Skeletal muscle satellite cell (primary cell): ENCODE results near the gene HM13.
"Not testable (repeated sequence)": the region's sequence is repeated elsewhere in the genome, so short reads cannot be mapped to it uniquely, and the experiment has no call there.

Experiments
- H3K27me3 ChIP-seq: 2 replicates; pipeline ENCODE4 v1.7.0; 2013; ENCODE audit warnings: low read length; ENCODE audit not compliant: control insufficient read depth, insufficient read depth
- H3K36me3 ChIP-seq: 2 replicates; pipeline ENCODE4 v1.7.0; 2013; ENCODE audit warnings: mild to moderate bottlenecking, control low read depth, low read length; ENCODE audit not compliant: insufficient read depth
- H3K4me1 ChIP-seq: 2 replicates; pipeline ENCODE4 v1.7.0; 2013; ENCODE audit warnings: low read length; ENCODE audit not compliant: control insufficient read depth, insufficient read depth
- H3K4me2 ChIP-seq: 2 replicates; pipeline ENCODE4 v1.7.0; 2013; ENCODE audit warnings: mild to moderate bottlenecking, low read length
- H3K4me3 ChIP-seq: 2 replicates; pipeline ENCODE4 v1.7.0; 2013; ENCODE audit warnings: low read length
- H3K9ac ChIP-seq: 2 replicates; pipeline ENCODE4 v1.7.0; 2013; ENCODE audit warnings: mild to moderate bottlenecking, low read depth, low read length, moderate library complexity
- H3K9me3 ChIP-seq: replicated peaks from 2 replicates; pipeline ENCODE4 v1.7.0; 2013; ENCODE audit warnings: mild to moderate bottlenecking, control low read depth, low read length

The HM13 gene

GRCh38 chr20:31570735-31571617 lies 56.7 kb downstream of the HM13 start:
- no peak overlapping the region for H3K4me3 ChIP-seq
- H3K9ac ChIP-seq = peak overlapping the region; percentile 70
- H3K4me1 ChIP-seq = peaks cover 62% of the 10 kb centered on the region

GRCh38 chr20:31572042-31572700 lies 57.9 kb downstream of the HM13 start:
- peaks cover 4% of the 10 kb centered on the region for H3K36me3 ChIP-seq
- H3K9ac ChIP-seq = peak overlapping the region; percentile 72
- no peaks in the 10 kb centered on the region for H3K27me3 ChIP-seq
- peaks cover 53% of the 10 kb centered on the region for H3K4me1 ChIP-seq
- peak overlapping the region; percentile 20 for H3K4me3 ChIP-seq
- peak overlapping the region; percentile 67 for H3K4me2 ChIP-seq
- H3K9me3 ChIP-seq = no peaks in the 10 kb centered on the region

More at GRCh38 chr20:31570735-31571617, 56.7 kb downstream of the HM13 start:
- H3K36me3 ChIP-seq = peaks cover 12% of the 10 kb centered on the region
- H3K27me3 ChIP-seq = no peaks in the 10 kb centered on the region
- no peak overlapping the region for H3K4me2 ChIP-seq
- H3K9me3 ChIP-seq = no peaks in the 10 kb centered on the region

GRCh38 chr20:31572701-31573554 lies 58.7 kb downstream of the HM13 start:
- no peaks in the 10 kb centered on the region for H3K9me3 ChIP-seq
- peak overlapping the region; percentile 81 for H3K4me2 ChIP-seq
- H3K27me3 ChIP-seq = no peaks in the 10 kb centered on the region
- peak overlapping the region; percentile 64 for H3K4me3 ChIP-seq
- H3K36me3 ChIP-seq = peaks cover 4% of the 10 kb centered on the region
- peak overlapping the region; percentile 83 for H3K9ac ChIP-seq
- peaks cover 53% of the 10 kb centered on the region for H3K4me1 ChIP-seq

GRCh38 chr20:31573555-31574321 lies 59.5 kb downstream of the HM13 start:
- Histone ChIP-seq H3K36me3 (peaks cover 4% of the 10 kb centered on the region), H3K27me3 (no peaks in the 10 kb centered on the region), H3K4me1 (peaks cover 46% of the 10 kb centered on the region), H3K9ac (peak overlapping the region; percentile 83), H3K4me3 (peak overlapping the region; percentile 64), H3K9me3 (no peaks in the 10 kb centered on the region), H3K4me2 (peak overlapping the region; percentile 81)

GRCh38 chr20:31574986-31575385 lies 60.7 kb downstream of the HM13 start:
- peaks cover 33% of the 10 kb centered on the region for H3K4me1 ChIP-seq
- not testable (repeated sequence) for H3K4me2 ChIP-seq, H3K4me3 ChIP-seq, H3K9ac ChIP-seq, H3K27me3 ChIP-seq, H3K9me3 ChIP-seq, H3K36me3 ChIP-seq

GRCh38 chr20:31576751-31577150 lies 62.5 kb downstream of the HM13 start:
- Histone ChIP-seq H3K4me1 (peaks cover 23% of the 10 kb centered on the region), H3K4me3 (no peak overlapping the region), H3K27me3 (no peaks in the 10 kb centered on the region), H3K9ac (no peak overlapping the region), H3K4me2 (no peak overlapping the region), H3K9me3 (no peaks in the 10 kb centered on the region), H3K36me3 (no peaks in the 10 kb centered on the region)

- Histone ChIP-seq H3K4me2 (no peak overlapping the region), H3K36me3 (no peaks in the 10 kb centered on the region), H3K27me3 (no peaks in the 10 kb centered on the region), H3K4me1 (peaks cover 20% of the 10 kb centered on the region), H3K4me3 (no peak overlapping the region), H3K9me3 (no peaks in the 10 kb centered on the region), H3K9ac (no peak overlapping the region)
These were observed 63.0 kb downstream of the HM13 start for GRCh38 chr20:31577194-31577593.

GRCh38 chr20:31578448-31579138 lies 64.4 kb downstream of the HM13 start:
- H3K36me3 ChIP-seq = no peaks in the 10 kb centered on the region
- H3K4me3 ChIP-seq = no peak overlapping the region
- H3K27me3 ChIP-seq = no peaks in the 10 kb centered on the region
- peaks cover 11% of the 10 kb centered on the region for H3K4me1 ChIP-seq
- H3K9me3 ChIP-seq = no peaks in the 10 kb centered on the region
- H3K4me2 ChIP-seq = no peak overlapping the region
- H3K9ac ChIP-seq = no peak overlapping the region

- Histone ChIP-seq H3K27me3 (no peaks in the 10 kb centered on the region), H3K4me3 (no peak overlapping the region), H3K4me2 (no peak overlapping the region), H3K9ac (no peak overlapping the region), H3K9me3 (no peaks in the 10 kb centered on the region), H3K4me1 (peaks cover 5% of the 10 kb centered on the region), H3K36me3 (no peaks in the 10 kb centered on the region)
These were observed 65.0 kb downstream of the HM13 start for GRCh38 chr20:31579245-31579644.

GRCh38 chr20:31579941-31580651 lies 65.9 kb downstream of the HM13 start:
- not testable (repeated sequence) for H3K4me3 ChIP-seq, H3K4me1 ChIP-seq, H3K27me3 ChIP-seq, H3K36me3 ChIP-seq, H3K9me3 ChIP-seq, H3K9ac ChIP-seq, H3K4me2 ChIP-seq
